Measurements from ENCODE around the gene CLCC1.

CLCC1 gene

GRCh38 chr1:108925920-108926319 is 37.4 kb downstream of the CLCC1 start:
- no peak for DNase-seq (ENCODE audit: low read depth in 2 of 2, low spot score in 1 of 2)

- no peak for DNase-seq (ENCODE audit: low read depth in 2 of 2, low spot score in 1 of 2)
Observed at GRCh38 chr1:108916788-108917187, 46.5 kb downstream of the CLCC1 start.
